ENCODE measurements around the gene RNASE2. TPM values are rescaled to one million over a fixed set of nuclear protein-coding genes. Genes with fewer than 3 reads are reported as not detected.
A peak's percentile ranks its signal among the peaks of the same experiment; 100 is the strongest.
"Not testable (repeated sequence)": the region's sequence is repeated elsewhere in the genome, so short reads cannot be mapped to it uniquely, and the experiment has no call there.

Gene RNASE2
- polyA plus RNA-seq: 1 to 10 TPM in 1 of 4 donors, under 1 TPM in 1, not detected in 2; 0.92 to 3.4 TPM
- long read RNA-seq, donor 1: 0 reads
- long read RNA-seq, donor 2: 0 reads
- long read RNA-seq, donor 3: 0 reads
- long read RNA-seq, donor 4: 0 reads
- long read RNA-seq, donor 5: 0 reads
- long read RNA-seq, donor 6: 0 reads
- long read RNA-seq, donor 7: 0 reads
- long read RNA-seq, donor 8: 0 reads
- long read RNA-seq, donor 9: 0 reads
- long read RNA-seq, donor 10: 0 reads

DNA sequence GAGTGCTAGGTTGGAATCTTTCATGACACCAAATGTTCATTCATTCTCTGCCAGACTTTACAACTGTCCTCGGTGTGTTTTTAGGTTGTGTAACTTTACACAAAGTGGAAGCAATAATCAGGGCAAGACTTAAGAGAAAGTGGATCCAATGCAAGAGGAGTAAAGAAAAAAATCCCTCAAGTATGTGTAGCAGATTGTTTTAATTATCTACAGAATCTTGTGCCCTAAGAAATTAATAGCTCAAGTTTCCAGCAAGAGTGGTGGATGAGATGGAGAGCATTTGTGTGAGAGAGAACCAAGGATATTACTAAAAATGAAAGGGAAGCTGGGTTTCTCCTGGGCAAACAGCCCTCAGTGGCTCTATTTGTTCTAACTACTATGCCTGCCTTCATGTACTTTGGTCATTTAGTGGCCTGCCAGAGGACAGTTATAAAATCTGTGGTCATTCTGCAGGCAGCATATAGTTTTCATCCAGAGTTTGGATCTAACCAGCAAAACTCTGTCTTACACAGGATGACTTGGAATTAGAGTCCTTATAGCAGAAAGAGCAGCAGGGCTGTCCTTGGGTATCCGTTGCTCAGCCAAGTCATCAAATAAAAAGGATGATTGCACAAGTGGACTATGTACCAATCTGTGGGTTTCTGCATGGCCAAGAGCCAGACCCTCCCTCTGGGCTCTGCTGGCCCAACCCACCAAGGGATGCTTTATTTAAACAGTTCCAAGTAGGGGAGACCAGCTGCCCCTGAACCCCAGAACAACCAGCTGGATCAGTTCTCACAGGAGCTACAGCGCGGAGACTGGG lies at the start of gene RNASE2:
RNASE2 (plus strand) TSS at position 752 of the 802 bp plus-strand sequence. CDS start 285 bp downstream, outside the sequence.
- not testable (repeated sequence) for H3K27me3 ChIP-seq (ENCODE audit: control insufficient read depth in 3 of 3, insufficient read depth in 3 of 3, low read length in 3 of 3); DNase-seq; H3K27ac ChIP-seq (ENCODE audit: low read depth in 1 of 3, low read length in 2 of 3); H3K36me3 ChIP-seq (ENCODE audit: control insufficient read depth in 3 of 3, insufficient read depth in 2 of 3, low read depth in 1 of 3, low read length in 3 of 3); H3K4me1 ChIP-seq (ENCODE audit: control insufficient read depth in 3 of 3, insufficient read depth in 2 of 3, low read depth in 1 of 3, low read length in 2 of 3); H3K9me3 ChIP-seq (ENCODE audit: control insufficient read depth in 2 of 2, insufficient read depth in 1 of 2, low read depth in 1 of 2, low read length in 1 of 2); H3K4me3 ChIP-seq (ENCODE audit: low read depth in 1 of 3, low read length in 3 of 3); FAIRE-seq
- 17 to 48% (median 25%) methylated on average over 4 of the region's 4 CpGs for WGBS, 3 donors

DNA sequence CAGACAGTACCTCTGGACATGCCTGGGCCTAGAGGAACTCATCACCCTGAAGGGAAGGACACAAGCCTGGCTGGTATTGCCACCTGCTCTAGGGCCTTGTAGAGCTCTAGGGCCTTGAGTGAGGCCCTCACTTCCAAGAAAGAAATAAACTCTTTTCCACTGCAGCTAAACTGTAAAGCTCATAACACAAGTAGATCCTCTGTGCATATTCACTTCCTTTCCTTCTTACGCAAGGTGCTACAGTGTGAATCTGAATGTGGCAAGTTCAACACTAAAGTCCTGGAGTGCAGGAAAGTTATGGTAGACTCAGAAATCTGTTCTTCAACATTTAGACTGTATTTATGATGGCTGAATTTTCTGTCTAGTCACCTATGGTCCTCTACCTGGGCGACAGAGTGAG lies 49.6 kb upstream of the RNASE2 start:
- DNase-seq (no peak), FAIRE-seq (no peak)
- Histone ChIP-seq H3K36me3 (ENCODE audit: control insufficient read depth in 3 of 3, insufficient read depth in 2 of 3, low read depth in 1 of 3, low read length in 3 of 3) (no peaks in the 10 kb centered on the region), H3K9me3 (ENCODE audit: control insufficient read depth in 2 of 2, insufficient read depth in 1 of 2, low read depth in 1 of 2, low read length in 1 of 2) (no peaks in the 10 kb centered on the region), H3K27me3 (ENCODE audit: control insufficient read depth in 3 of 3, insufficient read depth in 3 of 3, low read length in 3 of 3) (no peaks in the 10 kb centered on the region), H3K27ac (ENCODE audit: low read depth in 1 of 3, low read length in 2 of 3) (no peak overlapping the region), H3K4me1 (ENCODE audit: control insufficient read depth in 3 of 3, insufficient read depth in 2 of 3, low read depth in 1 of 3, low read length in 2 of 3) (no peaks in the 10 kb centered on the region), H3K4me3 (ENCODE audit: low read depth in 1 of 3, low read length in 3 of 3) (no peak overlapping the region)
- 79 to 95% (median 87%) methylated on average over 2 of the region's 2 CpGs for WGBS, 3 donors

DNA sequence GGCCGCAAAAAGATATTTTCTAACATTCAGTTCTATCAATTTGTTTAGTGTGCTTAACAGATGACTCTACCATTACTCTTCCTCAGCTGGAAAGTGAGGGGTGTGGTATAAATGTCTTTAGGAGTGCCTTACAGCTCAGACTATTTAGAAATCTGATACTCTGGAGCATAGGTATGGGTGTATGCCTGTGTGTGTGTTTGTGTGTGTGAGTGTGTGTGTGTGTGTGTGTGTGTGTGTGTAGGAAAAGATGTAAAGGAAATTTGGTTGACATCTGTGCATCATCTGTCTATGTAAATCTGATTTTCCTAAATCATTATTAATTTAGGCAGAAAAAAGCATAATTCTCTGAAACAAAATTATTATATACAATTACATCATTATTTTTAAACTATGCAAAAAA lies 48.1 kb upstream of the RNASE2 start:
- H3K36me3 ChIP-seq (ENCODE audit: control insufficient read depth in 3 of 3, insufficient read depth in 2 of 3, low read depth in 1 of 3, low read length in 3 of 3): no peaks in the 10 kb centered on the region
- DNase-seq (no peak), FAIRE-seq (no peak)
- WGBS, 3 donors: 91 to 96% (median 93%) methylated on average over 1 of the region's 1 CpG
- no peak overlapping the region for H3K27ac ChIP-seq (ENCODE audit: low read depth in 1 of 3, low read length in 2 of 3)
- H3K4me3 ChIP-seq (ENCODE audit: low read depth in 1 of 3, low read length in 3 of 3): no peak overlapping the region
- H3K27me3 ChIP-seq (ENCODE audit: control insufficient read depth in 3 of 3, insufficient read depth in 3 of 3, low read length in 3 of 3): no peaks in the 10 kb centered on the region
- H3K9me3 ChIP-seq (ENCODE audit: control insufficient read depth in 2 of 2, insufficient read depth in 1 of 2, low read depth in 1 of 2, low read length in 1 of 2): no peaks in the 10 kb centered on the region
- no peaks in the 10 kb centered on the region for H3K4me1 ChIP-seq (ENCODE audit: control insufficient read depth in 3 of 3, insufficient read depth in 2 of 3, low read depth in 1 of 3, low read length in 2 of 3)

DNA sequence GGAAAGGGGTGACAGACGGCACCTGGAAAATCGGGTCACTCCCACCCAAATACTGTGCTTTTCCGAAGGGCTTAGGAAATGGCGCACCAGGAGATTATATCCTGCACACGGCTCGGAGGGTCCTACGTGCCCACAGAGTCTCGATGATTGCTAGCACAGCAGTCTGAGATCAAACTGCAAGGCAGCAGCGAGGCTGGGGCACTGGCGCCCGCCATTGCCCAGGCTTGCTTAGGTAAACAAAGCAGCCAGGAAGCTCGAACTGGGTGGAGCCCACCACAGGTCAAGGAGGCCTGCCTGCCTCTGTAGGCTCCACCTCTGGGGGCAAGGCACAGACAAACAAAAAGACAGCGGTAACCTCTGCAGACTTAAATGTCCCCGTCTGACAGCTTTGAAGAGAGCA lies 44.5 kb upstream of the RNASE2 start:
- H3K4me1 ChIP-seq (ENCODE audit: control insufficient read depth in 3 of 3, insufficient read depth in 2 of 3, low read depth in 1 of 3, low read length in 2 of 3); H3K4me3 ChIP-seq (ENCODE audit: low read depth in 1 of 3, low read length in 3 of 3); H3K36me3 ChIP-seq (ENCODE audit: control insufficient read depth in 3 of 3, insufficient read depth in 2 of 3, low read depth in 1 of 3, low read length in 3 of 3); FAIRE-seq; H3K27me3 ChIP-seq (ENCODE audit: control insufficient read depth in 3 of 3, insufficient read depth in 3 of 3, low read length in 3 of 3); H3K27ac ChIP-seq (ENCODE audit: low read depth in 1 of 3, low read length in 2 of 3); DNase-seq; H3K9me3 ChIP-seq (ENCODE audit: control insufficient read depth in 2 of 2, insufficient read depth in 1 of 2, low read depth in 1 of 2, low read length in 1 of 2): not testable (repeated sequence)
- WGBS, 3 donors: 70 to 79% (median 75%) methylated on average over 12 to 14 of the region's 14 CpGs

DNA sequence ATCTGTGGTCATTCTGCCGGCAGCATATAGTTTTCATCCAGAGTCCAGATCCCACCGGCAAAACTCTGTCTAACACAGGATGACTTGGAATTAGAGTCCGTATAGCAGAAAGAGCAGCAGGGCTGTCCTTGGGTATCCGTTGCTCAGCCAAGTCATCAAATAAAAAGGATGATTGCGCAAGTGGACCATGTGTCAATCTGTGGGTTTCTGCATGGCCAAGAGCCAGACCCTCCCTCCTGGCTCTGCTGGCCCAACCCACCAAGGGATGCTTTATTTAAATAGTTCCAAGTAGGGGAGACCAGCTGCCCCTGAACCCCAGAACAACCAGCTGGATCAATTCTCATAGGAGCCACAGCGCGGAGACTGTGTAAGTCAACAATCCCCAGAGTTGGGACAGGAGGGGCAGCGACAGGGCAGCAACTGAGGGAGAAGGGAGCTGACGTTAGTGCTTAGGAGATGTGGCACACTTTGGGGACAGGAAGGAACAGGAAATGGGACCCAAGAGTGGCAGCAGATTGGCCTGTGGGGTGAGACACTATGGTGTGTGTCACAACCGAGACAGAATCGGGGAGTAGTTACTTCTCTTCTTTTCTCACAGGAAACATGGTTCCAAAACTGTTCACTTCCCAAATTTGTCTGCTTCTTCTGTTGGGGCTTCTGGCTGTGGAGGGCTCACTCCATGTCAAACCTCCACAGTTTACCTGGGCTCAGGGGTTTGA lies 36.1 kb upstream of the RNASE2 start:
- not testable (repeated sequence) for H3K4me1 ChIP-seq (ENCODE audit: control insufficient read depth in 3 of 3, insufficient read depth in 2 of 3, low read depth in 1 of 3, low read length in 2 of 3); FAIRE-seq; H3K27me3 ChIP-seq (ENCODE audit: control insufficient read depth in 3 of 3, insufficient read depth in 3 of 3, low read length in 3 of 3); DNase-seq; H3K27ac ChIP-seq (ENCODE audit: low read depth in 1 of 3, low read length in 2 of 3); H3K36me3 ChIP-seq (ENCODE audit: control insufficient read depth in 3 of 3, insufficient read depth in 2 of 3, low read depth in 1 of 3, low read length in 3 of 3); H3K9me3 ChIP-seq (ENCODE audit: control insufficient read depth in 2 of 2, insufficient read depth in 1 of 2, low read depth in 1 of 2, low read length in 1 of 2); H3K4me3 ChIP-seq (ENCODE audit: low read depth in 1 of 3, low read length in 3 of 3)
- WGBS, 3 donors: 71 to 74% (median 73%) methylated on average over 10 to 11 of the region's 11 CpGs

DNA sequence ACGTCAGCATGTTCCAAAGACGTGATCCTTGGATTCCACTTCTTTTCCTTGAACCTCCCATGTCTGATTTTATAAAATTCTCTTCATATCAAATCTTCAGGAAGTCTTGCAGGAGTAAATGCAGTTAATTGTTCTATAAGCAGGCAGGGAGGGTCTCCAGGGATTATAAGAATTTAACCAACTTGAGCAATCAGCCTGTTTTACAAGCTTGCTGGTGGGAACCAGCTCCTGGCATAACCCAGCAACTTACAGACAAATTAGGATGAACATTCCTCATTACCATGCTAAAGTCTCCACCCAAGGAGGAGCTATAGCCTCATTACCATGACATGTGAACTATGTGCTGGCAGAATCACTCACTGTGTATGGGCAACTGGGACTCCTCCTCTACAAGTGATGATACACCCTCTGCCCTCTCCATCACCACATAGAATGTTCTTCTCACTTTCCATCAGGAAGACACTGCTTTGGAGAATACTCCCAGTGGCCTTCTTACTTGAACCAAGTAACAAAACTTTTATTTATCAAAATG lies 31.5 kb upstream of the RNASE2 start:
- WGBS, 3 donors: 22 to 29% (median 29%) methylated on average over 2 of the region's 2 CpGs
- FAIRE-seq; H3K27me3 ChIP-seq (ENCODE audit: control insufficient read depth in 3 of 3, insufficient read depth in 3 of 3, low read length in 3 of 3); H3K9me3 ChIP-seq (ENCODE audit: control insufficient read depth in 2 of 2, insufficient read depth in 1 of 2, low read depth in 1 of 2, low read length in 1 of 2); H3K36me3 ChIP-seq (ENCODE audit: control insufficient read depth in 3 of 3, insufficient read depth in 2 of 3, low read depth in 1 of 3, low read length in 3 of 3); H3K4me3 ChIP-seq (ENCODE audit: low read depth in 1 of 3, low read length in 3 of 3); H3K27ac ChIP-seq (ENCODE audit: low read depth in 1 of 3, low read length in 2 of 3); H3K4me1 ChIP-seq (ENCODE audit: control insufficient read depth in 3 of 3, insufficient read depth in 2 of 3, low read depth in 1 of 3, low read length in 2 of 3); DNase-seq: not testable (repeated sequence)

DNA sequence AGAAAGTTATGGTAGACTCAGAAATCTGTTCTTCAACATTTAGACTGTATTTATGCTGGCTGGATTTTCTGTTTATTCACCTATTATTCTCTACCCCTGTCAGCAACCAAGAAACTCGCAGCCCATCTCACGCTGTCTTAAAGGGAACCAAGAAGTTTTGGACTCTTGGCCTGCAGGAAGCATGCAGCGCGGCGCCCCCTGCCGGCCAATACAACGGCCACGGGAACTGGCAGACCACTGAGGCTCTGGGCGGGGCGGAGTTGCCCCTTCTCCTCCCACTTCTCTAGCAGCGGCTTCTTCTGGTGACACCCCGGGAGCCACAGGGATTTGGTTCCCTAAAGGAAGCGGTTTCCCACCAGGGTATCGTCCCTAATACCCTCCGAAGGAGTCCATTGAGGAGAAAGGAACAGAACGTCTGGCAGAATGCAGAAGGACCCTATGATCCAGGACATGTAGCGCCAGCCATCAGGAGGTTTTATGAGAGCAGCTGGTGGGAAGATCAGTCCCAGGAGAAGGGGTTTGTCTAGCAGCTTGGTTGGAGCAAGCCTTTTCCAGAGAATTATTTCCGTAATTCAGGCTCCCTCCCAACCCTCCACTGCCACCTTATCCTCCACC lies 21.0 kb upstream of the RNASE2 start:
- Histone ChIP-seq H3K27me3 (ENCODE audit: control insufficient read depth in 3 of 3, insufficient read depth in 3 of 3, low read length in 3 of 3) (no peaks in the 10 kb centered on the region), H3K4me1 (ENCODE audit: control insufficient read depth in 3 of 3, insufficient read depth in 2 of 3, low read depth in 1 of 3, low read length in 2 of 3) (no peaks in the 10 kb centered on the region), H3K36me3 (ENCODE audit: control insufficient read depth in 3 of 3, insufficient read depth in 2 of 3, low read depth in 1 of 3, low read length in 3 of 3) (no peaks in the 10 kb centered on the region), H3K4me3 (ENCODE audit: low read depth in 1 of 3, low read length in 3 of 3) (no peak overlapping the region), H3K9me3 (ENCODE audit: control insufficient read depth in 2 of 2, insufficient read depth in 1 of 2, low read depth in 1 of 2, low read length in 1 of 2) (no peaks in the 10 kb centered on the region), H3K27ac (ENCODE audit: low read depth in 1 of 3, low read length in 2 of 3) (no peak overlapping the region)
- DNase-seq (peak in 1 of 2 donors; percentile 32), FAIRE-seq (no peak)
- 35 to 46% (median 41%) methylated on average over 18 of the region's 18 CpGs for WGBS, 3 donors

DNA sequence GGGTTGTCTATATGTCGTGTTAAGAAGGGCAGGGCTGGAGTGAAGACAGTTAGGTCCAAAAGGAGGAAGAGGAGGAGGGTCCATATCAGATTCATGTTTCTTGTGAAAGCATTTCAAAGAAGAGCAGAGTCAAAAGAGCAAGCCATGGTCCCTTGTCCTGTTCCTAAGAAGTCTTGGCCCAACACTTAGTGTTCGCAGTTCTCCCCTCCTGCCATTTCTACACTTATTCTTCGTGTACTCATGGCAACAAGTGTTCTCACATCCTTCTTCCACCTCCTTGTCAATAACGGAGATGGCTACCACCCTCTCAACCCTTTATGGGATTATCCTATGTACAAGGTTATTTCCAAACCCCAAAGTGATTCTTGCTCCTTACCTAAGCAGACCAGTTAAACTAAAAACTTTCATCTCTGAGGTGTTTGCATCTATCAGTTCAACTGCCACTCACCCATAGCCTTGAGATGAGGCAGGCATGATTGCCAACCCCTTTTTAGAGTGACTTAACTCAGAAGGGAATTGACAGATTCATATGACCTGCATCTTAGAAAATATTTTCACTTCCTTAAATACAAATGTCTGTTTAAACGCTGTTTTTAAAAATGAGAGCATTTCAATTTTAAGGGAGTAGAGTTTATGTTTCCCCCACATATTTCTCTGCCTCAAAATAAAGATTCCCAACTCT lies 19.8 kb upstream of the RNASE2 start:
- 82 to 84% (median 82%) methylated on average over 5 of the region's 5 CpGs for WGBS, 3 donors
- Histone ChIP-seq H3K36me3 (ENCODE audit: control insufficient read depth in 3 of 3, insufficient read depth in 2 of 3, low read depth in 1 of 3, low read length in 3 of 3) (no peaks in the 10 kb centered on the region), H3K4me1 (ENCODE audit: control insufficient read depth in 3 of 3, insufficient read depth in 2 of 3, low read depth in 1 of 3, low read length in 2 of 3) (no peaks in the 10 kb centered on the region), H3K27me3 (ENCODE audit: control insufficient read depth in 3 of 3, insufficient read depth in 3 of 3, low read length in 3 of 3) (no peaks in the 10 kb centered on the region), H3K27ac (ENCODE audit: low read depth in 1 of 3, low read length in 2 of 3) (no peak overlapping the region), H3K9me3 (ENCODE audit: control insufficient read depth in 2 of 2, insufficient read depth in 1 of 2, low read depth in 1 of 2, low read length in 1 of 2) (no peaks in the 10 kb centered on the region), H3K4me3 (ENCODE audit: low read depth in 1 of 3, low read length in 3 of 3) (no peak overlapping the region)
- DNase-seq (no peak), FAIRE-seq (no peak)
